Urothelium cell line (cell line): ENCODE measurements around the gene KIAA0319L.
A peak's percentile ranks its signal among the peaks of the same experiment; 100 is the strongest.

Experiments
- DNase-seq: peaks from one replicate; pipeline ENCODE4 v3.0.0; 2011; ENCODE audit warnings: low spot score, mixed read lengths
- FAIRE-seq: peaks from 2 replicates; lab custom pipeline; 2011; peaks lifted over from hg19 to GRCh38; lab: Jason Lieb, UNC

KIAA0319L gene

GRCh38 chr1:35451125-35451528, 106.1 kb downstream of the KIAA0319L start:
- FAIRE-seq (peak; percentile 9), DNase-seq (peak; percentile 76)

DNA sequence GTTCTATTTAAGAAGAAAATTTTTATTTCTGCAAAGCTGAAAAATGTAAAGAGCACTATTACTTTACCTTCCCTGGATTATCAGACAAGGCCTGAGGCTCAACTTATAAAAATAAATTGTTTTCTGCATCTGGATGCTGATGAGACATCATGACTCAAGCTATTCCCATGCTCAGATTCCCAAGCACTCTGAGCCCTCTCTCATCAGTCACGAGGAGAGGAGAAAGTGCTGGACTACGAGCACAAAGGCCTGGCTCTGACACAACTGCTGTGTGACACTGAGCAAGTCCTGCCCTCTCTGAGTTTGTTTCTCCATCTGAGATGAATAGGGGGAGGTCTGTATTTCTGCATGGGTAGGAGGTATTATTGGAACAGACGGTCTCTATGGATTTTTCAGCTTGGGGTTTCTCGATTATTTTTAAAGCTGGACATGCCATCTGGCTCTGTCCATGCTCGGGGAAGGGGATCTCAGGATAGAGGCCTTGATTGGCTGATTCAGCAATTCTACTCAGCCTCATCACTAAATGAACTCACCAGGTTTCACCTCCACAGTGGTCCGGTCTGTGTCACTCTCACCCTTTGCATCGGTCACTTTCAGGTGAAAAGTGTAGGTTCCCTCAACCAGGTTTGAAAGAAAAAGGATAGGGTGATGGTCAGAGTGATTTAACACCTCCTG, 107.7 kb downstream of the KIAA0319L start:
- DNase-seq (no peak), FAIRE-seq (no peak)

GRCh38 chr1:35448344-35448801, 108.8 kb downstream of the KIAA0319L start:
- FAIRE-seq (no peak), DNase-seq (no peak)

DNA sequence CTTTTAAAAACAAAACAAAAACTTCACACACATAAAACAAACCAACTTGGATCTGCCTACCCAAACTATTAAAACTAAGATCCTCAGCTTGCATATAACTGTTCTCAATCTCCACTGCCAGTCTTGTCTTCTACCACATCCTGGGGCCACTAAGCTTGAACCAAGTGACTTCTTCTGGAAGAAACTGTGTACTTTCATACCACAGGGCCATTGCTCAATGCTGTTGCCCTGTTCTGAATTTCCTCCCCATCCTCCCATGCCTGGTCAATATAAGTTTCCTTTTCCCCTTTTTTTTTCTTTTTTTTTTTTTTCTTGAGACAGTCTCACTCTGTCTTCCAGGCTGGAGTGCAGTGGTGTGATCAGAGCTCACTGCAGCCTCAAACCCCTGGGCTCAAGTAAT, 109.9 kb downstream of the KIAA0319L start:
- FAIRE-seq, result no peak

GRCh38 chr1:35444519-35444774, 112.8 kb downstream of the KIAA0319L start:
- FAIRE-seq (no peak), DNase-seq (no peak)

More for the DNA sequence above, 109.9 kb downstream of the KIAA0319L start:
- no peak for DNase-seq

DNA sequence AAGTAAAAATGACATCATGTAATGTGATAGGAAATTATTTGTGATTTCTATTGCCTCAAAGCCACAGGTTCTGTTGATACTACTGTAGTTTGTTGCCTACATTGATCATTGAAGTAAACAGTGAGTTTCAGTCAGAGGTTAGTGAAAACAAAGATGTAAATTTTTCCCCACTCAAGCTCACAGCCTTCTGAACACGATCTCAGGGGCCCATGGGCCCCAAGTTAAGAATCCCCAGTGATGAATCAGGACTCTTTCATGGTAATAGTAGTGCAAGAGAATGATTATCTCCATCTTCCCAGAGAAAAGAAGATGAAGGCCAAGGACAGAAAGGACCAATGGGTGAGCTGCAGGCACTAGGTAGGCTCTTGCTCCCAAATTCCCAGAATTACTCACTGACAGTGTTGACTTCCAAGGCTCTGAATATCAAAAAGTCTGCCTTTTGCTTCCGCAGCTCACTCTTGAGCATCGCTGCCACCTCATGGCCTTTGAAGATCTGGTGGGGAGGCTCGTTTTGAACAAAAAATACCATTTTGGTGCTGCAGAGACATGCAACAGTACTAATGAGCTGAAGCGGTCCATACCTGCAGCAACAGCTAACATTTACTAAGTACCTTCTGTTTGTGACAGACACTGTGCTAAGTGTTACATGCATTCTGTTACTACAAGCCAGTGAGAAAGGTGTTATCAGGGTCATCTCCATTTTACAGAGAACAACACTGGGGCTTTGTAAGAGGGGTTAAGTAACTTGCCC, 113.3 kb downstream of the KIAA0319L start:
- DNase-seq, result no peak
- no peak for FAIRE-seq

GRCh38 chr1:35442734-35443133, 114.5 kb downstream of the KIAA0319L start:
- no peak for FAIRE-seq

DNA sequence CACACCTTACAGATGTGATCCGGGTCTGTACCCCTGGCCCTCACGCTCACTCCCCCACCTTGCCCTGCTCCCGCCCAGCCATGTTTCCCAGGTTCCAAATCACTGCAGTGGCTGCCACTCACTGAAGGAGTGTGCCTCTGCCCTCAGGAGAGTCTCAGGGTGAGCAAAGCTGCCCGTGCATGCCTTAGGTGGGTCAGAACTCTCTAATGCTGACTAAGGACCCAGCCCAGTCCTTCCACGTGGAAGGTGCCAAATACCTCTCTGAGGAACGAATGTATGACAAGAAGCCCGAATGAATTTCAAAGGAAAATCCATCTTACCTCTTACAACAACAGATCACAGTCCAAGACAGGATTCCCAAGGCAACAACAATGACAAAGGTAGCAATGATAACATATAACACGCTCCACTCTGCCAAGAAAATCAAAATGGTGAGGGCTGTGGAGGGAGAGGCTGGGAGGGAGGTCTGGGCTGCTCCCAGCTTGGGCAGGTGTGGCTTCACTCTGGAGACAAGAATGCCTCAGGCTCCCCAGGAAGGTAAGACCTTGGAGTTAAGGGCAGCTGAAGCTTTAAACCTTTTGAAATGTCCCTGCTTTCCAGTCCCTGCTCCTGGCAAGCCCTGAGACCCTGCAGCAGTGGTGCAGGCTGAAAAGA, 115.2 kb downstream of the KIAA0319L start:
- FAIRE-seq (no peak), DNase-seq (no peak)

More at GRCh38 chr1:35442734-35443133, 114.5 kb downstream of the KIAA0319L start:
- DNase-seq, result no peak

DNA sequence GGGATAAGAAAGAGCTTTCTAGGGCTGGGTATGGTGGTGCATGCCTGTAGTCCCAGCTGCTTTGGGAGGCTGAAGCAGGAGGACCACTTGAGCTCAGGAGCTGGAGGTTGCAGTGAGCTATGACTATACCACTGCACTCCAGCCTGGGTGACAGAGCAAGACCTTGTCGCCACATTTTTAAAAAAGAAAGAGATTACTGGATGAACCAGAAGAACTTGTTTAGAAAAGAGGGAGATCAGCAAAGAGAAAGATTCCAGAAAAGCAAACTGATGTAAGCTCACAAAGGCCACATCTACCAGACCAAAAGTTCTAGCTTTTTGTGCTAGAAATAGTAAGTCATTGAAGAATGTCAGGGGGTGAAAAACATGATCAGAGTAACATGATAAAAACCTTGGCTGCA, 117.6 kb downstream of the KIAA0319L start:
- no peak for FAIRE-seq
- no peak for DNase-seq

GRCh38 chr1:35437200-35437599, 120.0 kb downstream of the KIAA0319L start:
- DNase-seq, result no peak
- no peak for FAIRE-seq

- no peak for FAIRE-seq
These were observed 121.1 kb downstream of the KIAA0319L start for GRCh38 chr1:35436078-35436477.

GRCh38 chr1:35434703-35435102, 122.5 kb downstream of the KIAA0319L start:
- FAIRE-seq, result no peak
- DNase-seq, result no peak

More at GRCh38 chr1:35436078-35436477, 121.1 kb downstream of the KIAA0319L start:
- no peak for DNase-seq

DNA sequence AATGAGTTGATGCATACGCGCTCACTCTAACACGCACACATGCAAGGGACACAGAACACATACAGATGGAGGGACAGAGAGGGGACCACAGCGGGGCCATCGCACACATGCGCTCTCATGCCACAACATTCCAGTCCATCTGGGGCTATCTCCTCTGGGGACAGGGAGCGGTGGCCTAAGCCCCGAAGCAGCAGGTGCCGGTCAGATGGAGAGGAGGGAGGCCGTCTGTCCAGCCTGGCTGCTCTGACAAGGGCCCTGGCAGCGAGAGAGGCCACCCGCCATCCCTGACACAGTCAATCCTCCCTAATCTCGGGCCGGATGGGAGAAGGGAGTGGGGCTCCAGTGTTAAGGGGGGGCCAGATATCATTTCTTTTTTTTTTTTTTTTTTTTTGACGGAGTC, 123.5 kb downstream of the KIAA0319L start:
- DNase-seq (no peak), FAIRE-seq (no peak)

DNA sequence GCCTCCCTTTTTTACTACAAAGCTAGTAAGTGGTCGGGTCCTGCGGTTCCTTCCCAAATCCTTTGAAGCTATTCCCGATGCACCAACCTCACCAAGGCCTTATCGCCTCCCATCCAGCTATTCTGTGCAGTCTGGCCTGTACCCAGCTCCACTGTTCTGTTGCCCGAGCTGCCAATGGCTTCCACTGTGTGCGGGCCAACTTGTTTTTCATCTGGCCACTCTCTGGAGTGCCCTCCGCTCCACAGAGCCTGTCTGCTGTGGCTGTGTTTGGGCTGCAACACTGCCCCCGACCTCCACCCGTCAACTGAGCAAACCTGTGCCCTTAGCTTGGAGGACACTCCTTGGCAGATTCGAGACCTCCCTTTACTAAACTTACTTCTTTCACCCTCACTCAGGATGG, 125.0 kb downstream of the KIAA0319L start:
- FAIRE-seq (no peak), DNase-seq (no peak)

GRCh38 chr1:35431173-35431599, 126.0 kb downstream of the KIAA0319L start:
- DNase-seq (no peak), FAIRE-seq (no peak)

- DNase-seq (no peak), FAIRE-seq (no peak)
These were observed 126.4 kb downstream of the KIAA0319L start for GRCh38 chr1:35430762-35431161.

DNA sequence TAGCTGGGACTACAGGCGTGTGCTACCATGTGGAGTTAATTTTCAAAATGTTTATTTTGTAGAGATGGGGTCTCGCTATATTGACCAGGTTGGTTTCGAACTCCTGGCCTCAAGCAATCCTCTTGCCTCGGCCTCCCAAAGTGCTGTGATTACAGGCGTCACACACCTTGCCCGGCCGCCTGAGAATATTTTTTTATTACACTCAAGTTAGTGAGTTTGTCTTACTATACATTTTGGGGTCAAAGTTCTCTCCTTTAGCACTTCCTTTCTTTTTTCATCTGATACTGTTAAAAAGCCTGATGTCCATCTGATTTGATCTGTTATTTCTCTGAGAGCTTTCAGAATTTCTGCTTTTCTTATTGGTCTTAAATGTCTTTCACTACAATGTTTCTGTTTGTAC, 128.8 kb downstream of the KIAA0319L start:
- FAIRE-seq (no peak), DNase-seq (no peak)

- DNase-seq (no peak), FAIRE-seq (no peak)
These were observed 131.1 kb downstream of the KIAA0319L start for GRCh38 chr1:35426097-35426586.

- FAIRE-seq, result no peak
- DNase-seq, result no peak
These were observed 148.3 kb downstream of the KIAA0319L start for GRCh38 chr1:35408925-35409324.

GRCh38 chr1:35407743-35408142, 149.5 kb downstream of the KIAA0319L start:
- DNase-seq (no peak), FAIRE-seq (no peak)

- DNase-seq (no peak), FAIRE-seq (no peak)
These were observed 151.1 kb downstream of the KIAA0319L start for GRCh38 chr1:35406103-35406502.

GRCh38 chr1:35401049-35401448, 156.2 kb downstream of the KIAA0319L start:
- no peak for DNase-seq
- FAIRE-seq, result no peak
